Trophoblast cell (in vitro differentiated cells and primary cell): Measurements from ENCODE around the gene HOXD10.

ENCODE experiments used
- DNase-seq, 2 donors: peaks; one replicate each; pipeline ENCODE4 v3.0.0-alpha.2; 2016
- H2AFZ ChIP-seq: 2 replicates; pipeline ENCODE4 v1.6.1; 2013; ENCODE audit warnings: low read length, moderate library complexity, mild to moderate bottlenecking; ENCODE audit not compliant: insufficient read depth, poor library complexity
- H2AK5ac ChIP-seq: 2 replicates; pipeline ENCODE4 v1.6.1; 2013; ENCODE audit warnings: mild to moderate bottlenecking, low read length
- H2BK120ac ChIP-seq: 2 replicates; pipeline ENCODE4 v1.6.1; 2013; ENCODE audit warnings: low read length, mild to moderate bottlenecking, moderate library complexity; ENCODE audit not compliant: insufficient read depth, poor library complexity
- H2BK12ac ChIP-seq: 2 replicates; pipeline ENCODE4 v1.6.1; 2013; ENCODE audit warnings: mild to moderate bottlenecking, low read length, moderate library complexity
- H2BK5ac ChIP-seq: 2 replicates; pipeline ENCODE4 v1.6.1; 2013; ENCODE audit warnings: low read length, low read depth, moderate library complexity, mild to moderate bottlenecking; ENCODE audit not compliant: poor library complexity
- H3K14ac ChIP-seq: 2 replicates; pipeline ENCODE4 v1.6.1; 2013; ENCODE audit warnings: mild to moderate bottlenecking, low read length
- H3K18ac ChIP-seq: 2 replicates; pipeline ENCODE4 v1.6.1; 2013; ENCODE audit warnings: mild to moderate bottlenecking, low read length
- H3K23ac ChIP-seq: 2 replicates; pipeline ENCODE4 v1.6.1; 2013; ENCODE audit warnings: low read length
- H3K27ac ChIP-seq: 2 replicates; pipeline ENCODE4 v1.5.1; 2013; ENCODE audit warnings: low read depth, mild to moderate bottlenecking, inconsistent platforms, low read length, moderate library complexity
- H3K27me3 ChIP-seq: 2 replicates; pipeline ENCODE4 v1.6.1; 2013; ENCODE audit warnings: inconsistent platforms, mild to moderate bottlenecking, low read length, moderate library complexity; ENCODE audit not compliant: insufficient read depth
- H3K36me3 ChIP-seq, 2 experiments: 1 replicate in 1 of 2; 2 replicates in 1 of 2; pipeline ENCODE4 v1.6.1; 2013; ENCODE audit warnings: low read length in 2 of 2, mild to moderate bottlenecking in 2 of 2, moderate library complexity in 1 of 2; ENCODE audit not compliant: insufficient read depth in 2 of 2, control insufficient read depth in 1 of 2
- H3K4ac ChIP-seq: 2 replicates; pipeline ENCODE4 v1.6.1; 2013; ENCODE audit warnings: low read depth, mild to moderate bottlenecking, low read length, moderate library complexity
- H3K4me1 ChIP-seq, 2 experiments: 1 replicate in 1 of 2; 2 replicates in 1 of 2; pipeline ENCODE4 v1.6.1; 2013; ENCODE audit warnings: low read length in 2 of 2, mild to moderate bottlenecking in 2 of 2, moderate library complexity in 1 of 2; ENCODE audit not compliant: insufficient read depth in 2 of 2, control insufficient read depth in 1 of 2
- H3K4me2 ChIP-seq: 2 replicates; pipeline ENCODE4 v1.6.1; 2013; ENCODE audit warnings: inconsistent platforms, mild to moderate bottlenecking, low read length, moderate library complexity
- H3K4me3 ChIP-seq: 2 replicates; pipeline ENCODE4 v1.5.1; 2013; ENCODE audit warnings: mild to moderate bottlenecking, low read depth, low read length, inconsistent platforms
- H3K79me1 ChIP-seq: one replicate; pipeline ENCODE4 v1.6.1; 2013; ENCODE audit warnings: low read length
- H3K79me2 ChIP-seq: 2 replicates; pipeline ENCODE4 v1.6.1; 2013; ENCODE audit warnings: low read length, mild to moderate bottlenecking; ENCODE audit not compliant: control insufficient read depth, insufficient read depth, poor library complexity
- H3K9ac ChIP-seq: 2 replicates; pipeline ENCODE4 v1.6.1; 2013; ENCODE audit warnings: mild to moderate bottlenecking, low read length
- H3K9me3 ChIP-seq: 2 replicates; pipeline ENCODE4 v1.6.1; 2013; ENCODE audit warnings: low read depth, mild to moderate bottlenecking, control low read depth, inconsistent platforms, low read length; ENCODE audit not compliant: insufficient read depth
- H4K12ac ChIP-seq: 2 replicates; pipeline ENCODE4 v1.6.1; 2013; ENCODE audit warnings: low read depth, mild to moderate bottlenecking, low read length, moderate library complexity
- H4K8ac ChIP-seq: 2 replicates; pipeline ENCODE4 v1.6.1; 2013; ENCODE audit warnings: low read depth, mild to moderate bottlenecking, low read length, moderate library complexity
- H4K91ac ChIP-seq: one replicate; pipeline ENCODE4 v1.6.1; 2013; ENCODE audit warnings: low read depth, mild to moderate bottlenecking, low read length, moderate library complexity
- WGBS: extraction: QIAGEN DNeasy Blood & Tissue Kit; methylation state at CpG from one replicate; pipeline ENCODE4 v1.1.7; 2013; ENCODE audit warnings: missing lambda C conversion rate; ENCODE audit not compliant: insufficient read length, insufficient coverage; ENCODE audit errors: extremely low coverage; 5-methylcytosine and 5-hydroxymethylcytosine counted together

Gene HOXD10

DNA sequence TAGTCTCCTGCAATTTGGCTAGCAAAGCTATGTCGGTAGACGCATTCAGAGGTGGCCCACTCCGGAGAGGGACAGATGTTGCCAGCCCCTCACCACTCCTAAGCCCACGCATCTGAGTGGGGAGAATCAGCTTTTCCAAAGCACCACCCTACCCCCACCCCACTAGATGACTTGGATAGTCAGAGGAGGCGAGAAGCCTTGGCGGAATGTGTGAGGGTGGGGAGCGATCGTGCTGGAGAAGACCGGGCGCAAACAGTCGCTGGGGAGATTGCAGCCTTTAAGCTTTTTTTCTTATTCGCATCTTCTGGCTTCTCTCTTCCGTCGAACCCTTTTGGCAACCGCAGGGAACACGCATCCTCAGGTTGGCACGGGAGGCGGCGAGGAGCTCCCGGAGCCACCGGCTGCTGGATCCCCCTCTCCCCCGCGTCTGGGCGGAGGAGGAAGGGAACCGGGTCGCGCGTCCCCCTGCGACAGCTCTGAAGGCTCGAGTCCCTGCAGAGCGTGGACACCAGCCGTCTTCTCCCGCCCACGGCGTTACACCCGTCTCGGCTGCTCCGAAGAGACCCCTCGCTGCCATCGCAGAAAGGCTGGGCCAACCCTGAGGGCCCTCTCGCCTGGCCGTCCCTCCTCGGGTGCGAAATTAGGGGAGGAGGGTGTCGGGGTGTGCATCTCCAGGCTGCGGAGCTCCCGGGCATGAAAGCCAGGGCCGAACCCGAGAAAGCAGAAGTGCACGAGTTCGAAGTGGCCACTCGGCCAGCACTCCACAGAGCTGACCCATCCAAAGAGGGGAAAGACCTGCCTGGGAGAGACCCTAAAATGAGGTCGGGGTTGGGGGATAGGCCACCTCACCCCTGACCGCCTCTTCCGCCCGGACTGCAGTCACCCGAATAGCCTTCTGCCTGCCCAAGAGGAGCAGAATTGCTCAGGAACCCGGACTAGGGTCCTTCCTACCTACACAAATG is 45.0 kb upstream of the HOXD10 start:
- H3K79me1 ChIP-seq = peaks cover 2% of the 10 kb centered on the region
- peaks cover 4 to 5% of the 10 kb centered on the region in 2 experiments for H3K4me1 ChIP-seq
- H3K27me3 ChIP-seq = peaks cover 91% of the 10 kb centered on the region
- no peak overlapping the region for H3K27ac ChIP-seq
- no peak overlapping the region for H3K9ac ChIP-seq
- H3K18ac ChIP-seq = no peak overlapping the region
- no peak overlapping the region for H2AK5ac ChIP-seq
- H4K8ac ChIP-seq = no peak overlapping the region
- H4K91ac ChIP-seq = no peak overlapping the region
- no peak for DNase-seq
- H2BK12ac ChIP-seq = no peak overlapping the region
- H3K14ac ChIP-seq = no peak overlapping the region
- no peak overlapping the region for H3K4ac ChIP-seq
- no peak overlapping the region for H2AFZ ChIP-seq
- peak overlapping the region; percentile 11 for H3K4me2 ChIP-seq
- no peak overlapping the region for H4K12ac ChIP-seq
- no peak overlapping the region for H2BK5ac ChIP-seq
- peak overlapping the region; percentile 22 for H3K23ac ChIP-seq
- no CpG with 5 or more reads among the region's 58 CpGs for WGBS
- H2BK120ac ChIP-seq = no peak overlapping the region
- H3K36me3 ChIP-seq = no peaks in the 10 kb centered on the region
- peaks cover 2% of the 10 kb centered on the region for H3K79me2 ChIP-seq
- no peak overlapping the region for H3K4me3 ChIP-seq
- H3K9me3 ChIP-seq = peaks cover 10% of the 10 kb centered on the region

DNA sequence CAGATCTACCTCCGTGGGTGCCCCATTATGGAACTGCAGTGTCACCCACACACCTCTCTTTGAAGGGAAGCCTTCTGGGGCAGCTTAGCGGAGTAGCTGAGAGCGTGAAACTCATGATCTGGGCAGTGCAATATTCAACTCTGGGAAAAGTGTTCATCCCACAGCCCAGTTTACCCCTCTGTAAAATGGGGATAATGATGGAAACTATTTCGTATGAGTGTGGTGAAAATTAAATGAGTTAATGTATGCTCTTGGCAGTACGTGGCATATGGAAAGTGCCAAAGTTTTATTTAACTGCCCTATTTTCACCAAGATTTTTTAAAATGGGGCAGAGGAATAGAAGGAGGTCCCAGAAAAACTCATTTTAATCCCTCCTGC is 44.3 kb upstream of the HOXD10 start:
- no peak overlapping the region for H3K14ac ChIP-seq
- no peaks in the 10 kb centered on the region for H3K79me2 ChIP-seq
- H2BK12ac ChIP-seq = no peak overlapping the region
- H2BK5ac ChIP-seq = no peak overlapping the region
- peak overlapping the region; percentile 22 for H3K23ac ChIP-seq
- no peak overlapping the region for H3K18ac ChIP-seq
- no peak overlapping the region for H3K4me3 ChIP-seq
- no peak overlapping the region for H2AFZ ChIP-seq
- H3K9me3 ChIP-seq = peaks cover 10% of the 10 kb centered on the region
- H3K9ac ChIP-seq = no peak overlapping the region
- no peak overlapping the region for H3K27ac ChIP-seq
- no peak overlapping the region for H2AK5ac ChIP-seq
- no peak overlapping the region for H3K4me2 ChIP-seq
- no peak for DNase-seq
- WGBS = no CpG with 5 or more reads among the region's 5 CpGs
- no peak overlapping the region for H3K4ac ChIP-seq
- no peak overlapping the region for H4K8ac ChIP-seq
- H4K91ac ChIP-seq = no peak overlapping the region
- peaks cover 84% of the 10 kb centered on the region for H3K27me3 ChIP-seq
- H3K4me1 ChIP-seq = peaks cover under 1 to 4% of the 10 kb centered on the region in 2 experiments
- no peak overlapping the region for H2BK120ac ChIP-seq
- no peak overlapping the region for H4K12ac ChIP-seq
- no peaks in the 10 kb centered on the region for H3K36me3 ChIP-seq
- no peaks in the 10 kb centered on the region for H3K79me1 ChIP-seq

DNA sequence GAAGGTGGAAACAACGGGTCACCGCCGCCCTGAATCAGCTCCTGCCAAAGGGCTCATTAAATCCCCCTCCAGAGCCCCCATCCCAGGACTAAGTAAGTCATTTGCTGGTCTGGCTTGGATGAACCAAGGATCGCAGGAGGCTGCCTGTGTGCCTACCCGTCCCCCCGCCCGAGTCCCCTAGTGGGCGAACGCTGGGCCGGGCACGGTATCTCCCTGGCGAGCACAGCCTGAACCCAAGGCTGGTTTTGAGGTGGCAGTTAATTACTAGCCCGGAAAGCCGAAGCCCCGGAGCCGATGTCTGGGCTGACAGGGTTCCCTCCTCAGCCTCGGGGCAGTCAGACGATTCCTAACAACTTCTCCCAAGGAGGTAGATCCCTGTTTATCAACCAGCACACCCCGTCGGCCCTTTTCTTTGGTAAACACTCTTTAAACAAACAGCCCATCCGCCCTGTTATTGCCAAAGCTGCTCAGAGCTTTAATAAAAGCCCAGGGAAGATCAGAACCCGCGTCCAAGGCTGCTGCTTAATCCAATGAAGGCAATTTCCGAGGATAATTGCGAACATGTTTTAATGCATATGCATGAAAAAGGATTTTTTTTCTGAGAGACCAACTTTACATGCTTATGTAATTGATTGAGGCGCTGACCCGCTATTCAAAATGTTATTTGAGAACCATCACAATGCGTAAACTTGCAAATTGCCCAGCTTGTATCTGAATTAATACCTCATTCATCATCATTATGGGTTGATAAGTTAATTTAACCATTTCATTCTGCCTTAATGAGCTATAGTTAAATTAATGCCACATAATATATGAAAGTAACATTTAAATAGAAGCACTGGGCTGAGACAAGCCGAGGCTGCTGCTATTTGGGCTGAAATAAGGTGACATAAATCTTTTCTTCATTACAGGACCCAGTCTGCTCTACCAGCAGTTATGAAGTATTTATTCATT is 43.4 kb upstream of the HOXD10 start:
- no CpG with 5 or more reads among the region's 29 CpGs for WGBS
- Histone ChIP-seq H4K8ac (no peak overlapping the region), H3K4me2 (no peak overlapping the region), H3K18ac (no peak overlapping the region), H4K12ac (no peak overlapping the region), H3K36me3 (no peaks in the 10 kb centered on the region), H3K4me3 (no peak overlapping the region), H2BK12ac (no peak overlapping the region), H2AK5ac (no peak overlapping the region), H3K79me1 (no peaks in the 10 kb centered on the region), H3K9ac (no peak overlapping the region), H3K23ac (no peak overlapping the region), H2BK5ac (no peak overlapping the region), H3K27ac (no peak overlapping the region), H3K27me3 (peaks cover 76% of the 10 kb centered on the region), H3K9me3 (peaks cover 10% of the 10 kb centered on the region), H2BK120ac (no peak overlapping the region), H3K4me1 (no peaks in the 10 kb centered on the region), H4K91ac (no peak overlapping the region), H3K79me2 (no peaks in the 10 kb centered on the region), H2AFZ (peak overlapping the region; percentile 5), H3K4ac (no peak overlapping the region), H3K14ac (no peak overlapping the region)
- no peak for DNase-seq

DNA sequence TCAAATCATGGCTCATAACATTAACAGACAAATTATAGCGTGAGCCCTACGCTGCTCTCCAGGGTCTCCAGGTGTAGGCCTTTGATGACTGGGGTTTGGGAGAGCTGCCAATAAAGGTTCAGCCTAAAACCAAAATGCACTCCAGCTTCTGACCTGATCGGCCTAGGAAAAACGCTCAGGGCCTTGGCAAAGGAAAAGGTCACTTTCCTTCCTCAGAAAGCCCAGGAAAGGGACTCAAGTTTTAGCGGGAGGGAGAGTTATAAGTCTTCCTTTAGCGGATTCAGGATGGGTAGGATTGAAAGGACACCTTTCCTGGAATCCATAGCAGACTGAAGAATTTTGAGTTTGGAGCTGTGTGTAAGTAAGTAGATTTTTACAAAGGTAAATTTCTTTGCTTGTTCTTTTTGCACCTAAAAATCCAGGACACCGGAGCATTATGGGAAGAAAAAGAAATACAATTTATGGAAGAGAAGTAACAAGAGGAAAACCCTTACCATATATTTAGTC is 41.6 kb upstream of the HOXD10 start:
- Histone ChIP-seq H2AFZ (no peak overlapping the region), H2BK120ac (no peak overlapping the region), H3K23ac (no peak overlapping the region), H3K9ac (no peak overlapping the region), H4K8ac (no peak overlapping the region), H3K4me3 (no peak overlapping the region), H4K91ac (no peak overlapping the region), H3K79me1 (peaks cover 1% of the 10 kb centered on the region), H3K27me3 (peaks cover 72% of the 10 kb centered on the region), H3K4me2 (no peak overlapping the region), H2AK5ac (no peak overlapping the region), H2BK5ac (no peak overlapping the region), H3K4me1 (peaks cover 4 to 6% of the 10 kb centered on the region in 2 experiments), H3K36me3 (no peaks in the 10 kb centered on the region), H2BK12ac (no peak overlapping the region), H3K14ac (no peak overlapping the region), H3K27ac (no peak overlapping the region), H3K9me3 (peaks cover 6% of the 10 kb centered on the region), H3K79me2 (no peaks in the 10 kb centered on the region), H3K18ac (no peak overlapping the region), H4K12ac (no peak overlapping the region), H3K4ac (no peak overlapping the region)
- DNase-seq = no peak
- no CpG with 5 or more reads among the region's 7 CpGs for WGBS
